SKM-1 (cell line): ENCODE data around the gene PRKN.
"Not testable (repeated sequence)": the region's sequence is repeated elsewhere in the genome, so short reads cannot be mapped to it uniquely, and the experiment has no call there.

Source experiments
- DNase-seq: peaks from one replicate; lab custom pipeline; 2025; ENCODE audit not compliant: unreplicated experiment; lab: John Stamatoyannopoulos, UW

Gene PRKN

DNA sequence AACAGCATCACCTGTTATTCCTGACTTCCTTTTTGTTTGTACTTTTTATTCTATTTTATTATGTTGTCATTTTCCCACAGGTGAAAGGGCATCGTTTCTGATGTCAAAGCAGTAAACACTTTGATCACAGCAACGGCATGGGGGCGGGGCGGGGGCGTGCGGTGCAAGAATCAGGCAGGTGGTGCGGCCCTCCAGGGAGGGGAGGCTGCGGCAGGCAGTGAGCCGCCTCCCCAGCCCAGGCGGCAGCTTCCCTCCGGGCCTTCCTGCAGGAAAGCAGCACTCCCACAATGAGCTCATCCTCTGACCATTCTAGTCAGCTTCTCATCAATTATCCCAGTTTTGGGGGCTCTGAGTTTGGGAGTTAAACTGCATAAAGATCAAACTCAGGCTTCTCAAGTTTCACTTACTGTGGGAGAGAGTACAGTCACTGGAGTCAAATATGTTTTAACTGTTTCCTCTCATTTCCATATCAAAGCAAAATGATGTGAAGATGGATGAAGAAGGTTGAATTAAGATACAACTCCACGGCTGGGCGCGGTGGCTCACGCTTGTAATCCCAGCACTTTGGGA is 845.3 kb downstream of the PRKN start:
- DNase-seq: no peak

DNA sequence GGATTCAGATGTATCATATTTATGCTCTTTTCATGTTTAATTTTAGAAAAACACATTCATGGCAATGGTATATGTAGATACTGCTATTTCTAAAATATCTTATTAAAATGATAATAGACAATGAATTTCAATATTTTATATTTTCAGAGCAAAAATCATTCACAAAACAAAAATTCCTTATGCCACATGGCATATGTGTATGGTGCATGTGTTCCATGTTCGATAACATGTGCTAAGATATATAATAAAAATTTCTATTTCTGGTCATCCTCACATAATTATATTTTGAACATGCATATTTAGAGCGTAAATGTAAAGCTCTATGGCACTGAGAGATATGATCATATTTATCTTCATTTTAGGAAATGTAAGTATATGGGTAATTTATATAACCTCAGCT is 847.5 kb downstream of the PRKN start:
- no peak for DNase-seq

- DNase-seq: no peak
Measured at GRCh38 chr6:161876231-161876630, 851.3 kb downstream of the PRKN start.

GRCh38 chr6:161870236-161870901 is 857.2 kb downstream of the PRKN start:
- no peak for DNase-seq

- no peak for DNase-seq
Measured at GRCh38 chr6:161869491-161869890, 858.1 kb downstream of the PRKN start.

DNA sequence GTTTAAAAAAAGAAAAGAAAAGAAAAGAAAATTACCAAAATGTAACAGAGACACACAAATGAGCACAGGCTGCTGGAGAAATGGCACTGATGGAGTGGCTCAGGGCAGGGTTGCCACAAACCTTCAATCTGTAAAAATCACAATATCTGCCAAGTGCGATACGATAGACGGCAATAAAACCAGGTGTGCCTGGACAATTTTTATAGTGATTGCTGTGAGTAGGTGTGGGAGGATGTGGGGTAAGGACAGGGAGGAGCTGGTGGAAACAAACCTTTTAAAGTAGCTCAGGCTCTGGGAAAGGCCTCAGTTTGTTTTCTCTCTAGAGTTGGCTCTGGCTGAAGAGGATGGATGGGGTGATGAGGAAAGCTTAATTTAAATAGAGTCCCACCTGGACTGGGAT is 861.0 kb downstream of the PRKN start:
- no peak for DNase-seq

DNA sequence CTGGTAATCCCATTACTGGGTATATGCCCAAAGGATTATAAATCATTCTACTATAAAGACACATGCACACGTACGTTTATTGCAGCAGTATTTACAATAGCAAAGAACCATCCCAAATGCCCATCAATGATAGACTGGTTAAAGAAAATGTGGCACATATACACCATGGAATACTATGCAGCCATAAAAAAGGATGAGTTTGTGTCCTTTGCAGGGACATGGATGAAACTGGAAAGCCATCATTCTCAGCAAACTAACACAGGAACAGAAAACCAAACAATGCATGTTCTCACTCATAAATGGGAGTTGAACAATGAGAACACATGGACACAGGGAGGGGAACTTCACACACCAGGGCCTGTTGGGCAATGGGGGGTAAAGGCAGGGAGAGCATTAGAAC is 866.5 kb downstream of the PRKN start:
- DNase-seq: not testable (repeated sequence)

DNA sequence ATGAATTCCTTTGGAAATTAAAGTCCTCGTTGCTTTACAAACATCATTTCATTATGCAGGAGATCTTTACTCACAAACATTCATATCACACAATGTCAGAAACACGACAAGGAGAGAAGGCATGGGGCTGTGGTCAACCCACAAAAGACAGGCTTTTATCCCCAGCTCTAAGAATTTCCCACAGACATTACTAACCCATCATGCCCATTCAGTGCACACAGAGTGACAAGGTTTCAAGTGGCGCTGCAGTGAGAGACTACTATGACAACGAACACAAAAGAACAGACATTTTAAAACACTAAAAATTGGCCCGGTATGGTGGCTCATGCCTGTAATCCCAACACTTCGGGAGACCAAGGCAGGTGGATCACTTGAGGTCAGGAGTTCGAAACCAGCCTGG is 873.9 kb downstream of the PRKN start:
- no peak for DNase-seq

- not testable (repeated sequence) for DNase-seq
Measured at GRCh38 chr6:161851486-161851885, 876.1 kb downstream of the PRKN start.

GRCh38 chr6:161850562-161850961 is 877.0 kb downstream of the PRKN start:
- no peak for DNase-seq

- no peak for DNase-seq
Measured at GRCh38 chr6:161847628-161848027, 879.9 kb downstream of the PRKN start.

DNA sequence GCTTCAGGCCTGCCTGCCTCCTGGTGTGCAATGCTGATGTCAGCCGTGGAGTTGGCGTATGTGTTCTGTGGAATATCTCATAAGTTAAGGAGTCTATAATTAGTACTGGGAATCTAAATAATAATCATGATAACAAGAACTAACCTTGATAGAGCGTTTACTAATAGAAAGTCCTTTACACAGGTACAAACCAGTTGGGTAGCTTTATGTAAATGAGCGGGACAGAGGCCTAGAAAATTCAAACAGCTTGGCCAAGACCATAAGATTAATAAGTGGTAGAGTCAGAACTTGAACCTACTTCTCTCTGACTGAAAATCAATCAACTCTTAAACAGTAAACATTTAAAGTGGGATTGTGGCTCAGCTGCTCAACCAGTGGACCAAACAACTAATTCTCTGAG is 882.8 kb downstream of the PRKN start:
- no peak for DNase-seq

GRCh38 chr6:161843066-161843465 is 884.5 kb downstream of the PRKN start:
- no peak for DNase-seq

- DNase-seq: no peak
Measured at GRCh38 chr6:161840380-161840779, 887.2 kb downstream of the PRKN start.

GRCh38 chr6:161838306-161839035 is 889.1 kb downstream of the PRKN start:
- no peak for DNase-seq

- DNase-seq: no peak
Measured at GRCh38 chr6:161837854-161838253, 889.7 kb downstream of the PRKN start.

DNA sequence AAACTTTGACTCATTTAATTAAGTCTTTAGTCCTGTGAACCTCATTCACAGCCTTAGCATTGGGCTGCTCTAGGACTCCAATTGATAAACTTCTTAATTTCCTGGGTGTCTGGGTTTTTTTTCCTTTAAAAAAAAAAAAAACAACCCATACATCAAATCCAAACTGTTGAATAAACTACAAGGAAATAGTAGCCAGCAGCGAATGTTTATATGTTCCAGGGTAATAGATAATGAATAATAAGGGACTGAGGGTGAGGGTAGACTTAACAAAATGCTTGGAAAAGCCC is 890.2 kb downstream of the PRKN start:
- no peak for DNase-seq

DNA sequence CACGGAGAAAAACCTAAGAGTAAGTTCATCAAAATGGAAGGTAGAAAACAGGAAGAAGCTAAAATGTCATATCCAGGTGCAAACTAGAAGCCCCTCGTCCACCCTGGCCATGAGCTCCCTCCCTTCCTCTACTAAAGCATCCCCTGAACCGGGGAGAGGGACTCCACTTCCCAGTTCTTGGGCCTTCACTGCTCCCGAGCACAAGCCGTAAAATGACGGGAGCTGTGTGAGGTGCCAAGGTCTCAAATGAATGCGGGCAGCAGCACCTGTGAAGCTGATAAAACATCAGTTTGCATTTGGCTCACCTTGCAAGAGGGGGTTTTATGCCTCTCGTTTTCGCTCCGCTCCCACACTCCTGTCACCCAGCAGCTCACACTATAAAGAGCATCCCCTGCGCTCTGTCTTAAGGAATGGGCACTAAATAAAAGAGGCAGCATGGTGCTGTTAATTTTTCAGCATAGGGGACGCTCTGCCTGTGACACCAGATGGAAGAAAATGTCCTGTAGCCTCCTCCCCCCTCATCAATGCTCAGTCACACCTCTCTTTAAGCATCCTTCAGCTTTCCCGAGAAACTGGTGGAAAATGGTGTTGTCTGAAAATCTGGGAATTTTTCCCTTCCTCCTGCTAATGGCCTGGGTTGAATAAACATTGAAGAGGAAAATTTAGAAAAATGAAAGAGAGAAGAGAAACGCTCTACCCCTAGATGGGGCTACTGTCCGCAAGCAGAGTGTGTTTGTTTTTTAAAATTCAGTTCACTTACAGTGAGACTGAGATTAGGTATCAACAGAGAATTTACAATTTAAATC is 890.7 kb downstream of the PRKN start:
- no peak for DNase-seq

GRCh38 chr6:161835500-161836215 is 891.9 kb downstream of the PRKN start:
- no peak for DNase-seq

DNA sequence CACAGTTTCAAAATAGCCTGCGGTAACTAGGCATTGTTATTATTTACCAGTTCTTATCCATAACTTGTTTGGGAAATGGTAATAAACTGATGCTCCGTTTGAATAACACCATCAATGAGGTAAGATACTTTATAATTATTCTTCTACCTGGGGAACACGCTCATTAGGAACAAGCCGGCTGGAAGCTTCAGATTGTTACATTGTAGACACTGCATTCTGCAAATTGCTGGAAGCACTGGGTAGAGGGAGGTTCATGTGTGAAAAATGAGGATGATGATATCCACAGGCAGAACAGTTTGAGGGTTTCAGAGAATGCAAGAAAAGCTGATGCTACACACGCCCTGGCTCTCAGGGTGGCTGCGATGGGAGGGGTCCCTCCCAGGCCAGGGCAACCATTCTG is 893.1 kb downstream of the PRKN start:
- no peak for DNase-seq
